Measurements from ENCODE around the gene MYOM3. TPM values are rescaled to one million over a fixed set of nuclear protein-coding genes. Genes with fewer than 3 reads are reported as not detected.
A peak's percentile ranks its signal among the peaks of the same experiment; 100 is the strongest.

MYOM3 gene
- polyA plus RNA-seq, 1 donor from 2014 or later, result not detected

DNA sequence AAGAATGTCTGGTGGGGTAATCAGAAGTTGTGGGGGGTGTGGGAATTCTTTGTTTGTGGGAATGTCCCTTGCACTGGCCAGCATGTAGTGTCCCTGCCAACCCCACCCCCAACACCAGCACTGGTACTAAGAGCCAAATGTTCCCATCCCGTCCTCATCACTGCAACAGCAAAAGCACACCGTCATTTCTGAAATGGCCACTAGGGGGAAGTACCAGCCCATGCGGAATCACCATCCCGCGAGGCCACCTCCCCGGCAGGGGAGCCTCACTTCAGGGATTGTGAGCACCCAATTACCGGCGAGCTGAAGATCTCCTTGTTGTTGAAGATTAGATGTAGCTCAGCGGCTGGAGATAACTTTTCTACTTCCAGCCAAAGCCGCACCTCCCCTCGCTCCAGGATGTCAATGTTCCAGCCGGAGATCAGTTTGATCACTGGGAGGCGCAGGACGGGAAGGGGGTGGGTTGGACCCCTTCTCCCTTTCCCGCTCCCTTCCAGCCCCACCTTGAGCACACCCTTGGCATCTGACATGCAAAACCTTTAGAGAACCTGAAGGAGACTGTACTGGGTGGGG is 41.0 kb downstream of the MYOM3 start:
- Histone ChIP-seq H3K9me3 (ENCODE audit: low read length) (no peaks in the 10 kb centered on the region), H3K9me2 (ENCODE audit: insufficient read depth, low read length) (no peaks in the 10 kb centered on the region), H3K9ac (ENCODE audit: low read length) (no peak overlapping the region), H4K20me1 (ENCODE audit: insufficient read depth) (no peaks in the 10 kb centered on the region), H3K4me3 (ENCODE audit: low read length) (no peak overlapping the region), H3F3A (ENCODE audit: insufficient read depth, low read length, poor library complexity, severe bottlenecking) (no peaks in the 10 kb centered on the region), H3K4me2 (ENCODE audit: low read length) (no peak overlapping the region), H3K79me2 (replicated peaks; ENCODE audit: insufficient read depth, low read length) (no peaks in the 10 kb centered on the region), H3K36me3 (ENCODE audit: insufficient read depth, low read length) (no peaks in the 10 kb centered on the region), H2AFZ (ENCODE audit: low read depth, low read length) (no peak overlapping the region), H3K27me3 (ENCODE audit: insufficient read depth, low read depth, low read length) (no peaks in the 10 kb centered on the region), H3K27ac (ENCODE audit: low read length) (no peak overlapping the region)
- TF ChIP-seq EZH2 (IDR thresholded peaks at IDR 0.05; ENCODE audit: borderline replicate concordance, insufficient read depth, low read length, poor library complexity, severe bottlenecking), result no peak
- TF ChIP-seq RAD21 (conservative IDR thresholded peaks at IDR 0.05), result peak; percentile 72
- peak; percentile 65 for TF ChIP-seq SMC3 (conservative IDR thresholded peaks at IDR 0.05; ENCODE audit: poor library complexity)
- TF ChIP-seq POLR2AphosphoS5 (IDR thresholded peaks at IDR 0.05), result no peak
- TF ChIP-seq REST (IDR thresholded peaks at IDR 0.05; ENCODE audit: borderline replicate concordance), result no peak
- TF ChIP-seq CTCF (IDR thresholded peaks at IDR 0.05; ENCODE audit: poor library complexity, severe bottlenecking), result peak; percentile 77
- TF ChIP-seq TAF1 (IDR thresholded peaks at IDR 0.05; ENCODE audit: low read depth), result no peak
- no peak for TF ChIP-seq EP300 (conservative IDR thresholded peaks at IDR 0.05; ENCODE audit: poor library complexity, severe bottlenecking)
- no peak for TF ChIP-seq MXI1 (conservative IDR thresholded peaks at IDR 0.05; ENCODE audit: poor library complexity, severe bottlenecking)

- no peak overlapping the region for H3K4me3 ChIP-seq (ENCODE audit: low read length)
- no peak overlapping the region for H2AFZ ChIP-seq (ENCODE audit: low read depth, low read length)
- H3K27me3 ChIP-seq (ENCODE audit: insufficient read depth, low read depth, low read length), result no peaks in the 10 kb centered on the region
- H3K9ac ChIP-seq (ENCODE audit: low read length), result no peak overlapping the region
- H3F3A ChIP-seq (ENCODE audit: insufficient read depth, low read length, poor library complexity, severe bottlenecking), result no peaks in the 10 kb centered on the region
- H3K9me3 ChIP-seq (ENCODE audit: low read length), result no peaks in the 10 kb centered on the region
- H4K20me1 ChIP-seq (ENCODE audit: insufficient read depth), result no peaks in the 10 kb centered on the region
- no peak overlapping the region for H3K27ac ChIP-seq (ENCODE audit: low read length)
- no peaks in the 10 kb centered on the region for H3K9me2 ChIP-seq (ENCODE audit: insufficient read depth, low read length)
- H3K79me2 ChIP-seq (replicated peaks; ENCODE audit: insufficient read depth, low read length), result no peaks in the 10 kb centered on the region
- no peaks in the 10 kb centered on the region for H3K36me3 ChIP-seq (ENCODE audit: insufficient read depth, low read length)
- H3K4me2 ChIP-seq (ENCODE audit: low read length), result no peak overlapping the region
- no peak for TF ChIP-seq EP300 (conservative IDR thresholded peaks at IDR 0.05; ENCODE audit: poor library complexity, severe bottlenecking)
- TF ChIP-seq RAD21 (conservative IDR thresholded peaks at IDR 0.05), result no peak
- TF ChIP-seq POLR2AphosphoS5 (IDR thresholded peaks at IDR 0.05), result no peak
- TF ChIP-seq REST (IDR thresholded peaks at IDR 0.05; ENCODE audit: borderline replicate concordance), result no peak
- TF ChIP-seq MXI1 (conservative IDR thresholded peaks at IDR 0.05; ENCODE audit: poor library complexity, severe bottlenecking), result no peak
- no peak for TF ChIP-seq TAF1 (IDR thresholded peaks at IDR 0.05; ENCODE audit: low read depth)
- TF ChIP-seq EZH2 (IDR thresholded peaks at IDR 0.05; ENCODE audit: borderline replicate concordance, insufficient read depth, low read length, poor library complexity, severe bottlenecking), result no peak
- no peak for TF ChIP-seq CTCF (IDR thresholded peaks at IDR 0.05; ENCODE audit: poor library complexity, severe bottlenecking)
- TF ChIP-seq SMC3 (conservative IDR thresholded peaks at IDR 0.05; ENCODE audit: poor library complexity), result no peak
These were observed 42.1 kb downstream of the MYOM3 start for GRCh38 chr1:24069817-24070216.

Measured in neural cell (in vitro differentiated cells).